Measurements from ENCODE around the gene AP2A2. TPM values are rescaled to one million over a fixed set of nuclear protein-coding genes. Genes with fewer than 3 reads are reported as not detected.
"Not testable (repeated sequence)": the region's sequence is repeated elsewhere in the genome, so short reads cannot be mapped to it uniquely, and the experiment has no call there.

AP2A2 gene
- total and polyA plus RNA-seq, 8 donors: 15.0 to 350 (median 39.9) TPM

GRCh38 chr11:973237-973636, 47.6 kb downstream of the AP2A2 start:
- DNase-seq: no peak
- Histone ChIP-seq H3K27ac (no peak overlapping the region), H3K27me3 (no peaks in the 10 kb centered on the region), H3K4me3 (no peak overlapping the region), H3K4me1 (peaks cover 0 to 13% (median 1%) of the 10 kb centered on the region in 4 donors), H3K36me3 (peaks cover 56 to 97% (median 92%) of the 10 kb centered on the region in 4 donors), H3K9me3 (no peaks in the 10 kb centered on the region)
- intact Hi-C loops (cut with DNase I; ENCODE audit: low total_unique reads): no loop called here
- WGBS, 5 donors: 87 to 97% (median 95%) methylated on average over 10 to 11 of the region's 11 CpGs
- TF ChIP-seq CTCF (IDR thresholded peaks at IDR 0.05) (no peak), EP300 (IDR thresholded peaks at IDR 0.05) (no peak), POLR2AphosphoS5 (IDR thresholded peaks at IDR 0.05) (no peak), POLR2A (IDR thresholded peaks at IDR 0.05) (no peak)

GRCh38 chr11:975376-975775, 49.7 kb downstream of the AP2A2 start:
- H3K27ac ChIP-seq; DNase-seq; intact Hi-C loops (cut with DNase I; ENCODE audit: low total_unique reads); H3K4me3 ChIP-seq; H3K9me3 ChIP-seq; H3K4me1 ChIP-seq; H3K27me3 ChIP-seq: not testable (repeated sequence)
- peaks cover 60 to 98% (median 95%) of the 10 kb centered on the region in 4 donors for H3K36me3 ChIP-seq
- 87 to 95% (median 89%) methylated on average over 36 to 41 of the region's 41 CpGs for WGBS, 5 donors

GRCh38 chr11:975827-976226, 50.2 kb downstream of the AP2A2 start:
- H3K4me1 ChIP-seq: peaks cover 0 to 6% (median 5%) of the 10 kb centered on the region in 4 donors
- TF ChIP-seq POLR2AphosphoS5 (IDR thresholded peaks at IDR 0.05) (no peak), CTCF (IDR thresholded peaks at IDR 0.05) (no peak), EP300 (IDR thresholded peaks at IDR 0.05) (no peak), POLR2A (IDR thresholded peaks at IDR 0.05) (no peak)
- no peaks in the 10 kb centered on the region for H3K9me3 ChIP-seq
- H3K27ac ChIP-seq: no peak overlapping the region
- WGBS, 5 donors: 60 to 80% (median 78%) methylated on average over 13 to 15 of the region's 15 CpGs
- no peak overlapping the region for H3K4me3 ChIP-seq
- intact Hi-C loops (cut with DNase I; ENCODE audit: low total_unique reads): no loop called here
- H3K36me3 ChIP-seq: peaks cover 55 to 98% (median 95%) of the 10 kb centered on the region in 4 donors
- peak in 1 of 2 donors; percentile 59 for DNase-seq
- H3K27me3 ChIP-seq: no peaks in the 10 kb centered on the region

GRCh38 chr11:976431-977160, 50.9 kb downstream of the AP2A2 start:
- 67 to 79% (median 72%) methylated on average over 21 to 26 of the region's 26 CpGs for WGBS, 5 donors
- intact Hi-C loops (cut with DNase I; ENCODE audit: low total_unique reads): no loop called here
- H3K9me3 ChIP-seq: no peaks in the 10 kb centered on the region
- no peaks in the 10 kb centered on the region for H3K27me3 ChIP-seq
- H3K4me1 ChIP-seq: peaks cover 0 to 12% (median 7%) of the 10 kb centered on the region in 4 donors
- no peak overlapping the region for H3K4me3 ChIP-seq
- no peak for DNase-seq
- TF ChIP-seq POLR2AphosphoS5 (IDR thresholded peaks at IDR 0.05) (no peak), CTCF (IDR thresholded peaks at IDR 0.05) (no peak), POLR2A (IDR thresholded peaks at IDR 0.05) (no peak), EP300 (IDR thresholded peaks at IDR 0.05) (no peak)
- no peak overlapping the region for H3K27ac ChIP-seq
- peaks cover 55 to 98% (median 95%) of the 10 kb centered on the region in 4 donors for H3K36me3 ChIP-seq

Data from stomach (tissue), 9 donors.